HG03095 (cell line): ENCODE results near the gene CD7.

ENCODE experiments used
- ATAC-seq: cut with Tn5 transposase; IDR thresholded peaks from one replicate; pipeline ENCODE4 v1.9.1; 2021; ENCODE audit warnings: moderate library complexity; ENCODE audit not compliant: unreplicated experiment

The CD7 gene

DNA sequence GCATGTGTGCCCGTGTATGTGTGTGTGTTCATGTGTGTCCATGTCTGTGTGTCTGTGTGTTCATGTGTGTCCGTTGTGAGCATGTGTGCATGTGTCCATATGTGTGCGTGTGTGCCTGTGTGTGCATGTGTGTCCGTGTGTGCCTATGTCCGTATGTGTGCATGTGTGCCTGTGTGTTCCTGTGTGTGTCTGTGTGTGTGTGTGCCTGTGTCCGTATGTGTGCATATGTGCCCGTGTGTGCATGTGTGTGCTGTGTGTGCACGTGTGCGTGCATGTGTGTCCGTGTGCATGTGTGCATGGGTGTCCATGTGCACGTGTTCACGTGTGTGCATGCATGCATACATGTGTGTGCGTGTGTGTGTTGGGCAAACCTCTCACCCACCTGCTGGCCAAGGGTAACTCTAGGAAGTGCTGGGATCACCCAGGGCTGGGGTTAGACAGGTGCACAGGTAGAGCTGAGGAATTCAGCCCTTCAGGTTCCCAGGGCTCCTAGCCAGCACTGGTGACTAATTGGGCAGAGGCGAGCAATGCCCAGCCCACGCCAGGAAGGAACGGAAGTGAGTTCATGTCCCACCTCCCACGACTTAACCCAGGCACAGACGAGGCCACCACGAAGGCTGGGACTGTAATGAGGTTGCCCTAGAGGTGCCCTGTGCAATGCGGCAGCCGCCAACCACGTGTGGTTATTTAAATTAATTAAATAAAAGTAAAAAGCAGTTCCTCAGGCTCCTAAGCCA lies 35.7 kb downstream of the CD7 start:
- ATAC-seq: no peak

GRCh38 chr17:82281076-82281475 lies 36.3 kb downstream of the CD7 start:
- no peak for ATAC-seq

GRCh38 chr17:82280537-82280936 lies 36.9 kb downstream of the CD7 start:
- ATAC-seq: no peak

- no peak for ATAC-seq
These were observed 38.5 kb downstream of the CD7 start for GRCh38 chr17:82278786-82279391.

- no peak for ATAC-seq
These were observed 39.1 kb downstream of the CD7 start for GRCh38 chr17:82278308-82278707.

DNA sequence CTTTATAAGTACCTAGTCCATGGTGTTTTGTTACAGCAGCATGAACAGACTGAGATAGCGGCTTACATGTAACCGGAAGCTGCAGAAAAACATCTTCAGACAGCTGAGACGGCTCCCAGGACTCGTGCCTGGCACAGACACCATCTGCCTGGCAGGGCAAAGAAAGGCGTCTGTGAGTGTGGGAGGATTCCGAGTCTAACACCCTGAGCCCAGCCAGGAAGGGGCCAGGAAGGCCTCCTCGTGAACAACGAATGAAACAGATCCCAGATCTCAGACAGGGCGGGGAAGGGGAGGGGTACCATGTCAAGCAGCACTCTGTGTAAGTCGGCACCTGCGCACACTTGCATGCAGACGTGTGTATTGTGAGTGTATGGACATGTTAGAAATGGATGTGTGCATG lies 39.6 kb downstream of the CD7 start:
- no peak for ATAC-seq

DNA sequence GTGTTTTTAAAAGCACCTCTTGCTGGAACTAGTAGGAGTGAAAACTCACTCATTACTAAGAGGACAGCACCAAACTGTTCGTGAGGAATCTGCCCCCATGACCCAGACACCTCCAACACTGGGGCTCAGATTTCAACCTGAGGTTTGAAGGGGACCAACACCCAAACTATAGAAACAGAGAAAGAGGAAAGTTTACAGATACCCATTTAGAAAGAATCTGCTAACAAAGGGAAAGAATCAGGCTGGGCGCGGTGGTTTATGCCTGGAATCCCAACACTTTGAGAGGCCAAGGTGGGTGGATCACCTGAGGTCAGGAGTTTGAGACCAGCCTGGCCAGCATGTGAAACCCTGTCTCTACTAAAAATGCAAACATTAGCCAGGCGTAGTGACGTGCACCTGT lies 40.5 kb downstream of the CD7 start:
- no peak for ATAC-seq

- ATAC-seq: no peak
These were observed 42.1 kb downstream of the CD7 start for GRCh38 chr17:82275326-82275725.

DNA sequence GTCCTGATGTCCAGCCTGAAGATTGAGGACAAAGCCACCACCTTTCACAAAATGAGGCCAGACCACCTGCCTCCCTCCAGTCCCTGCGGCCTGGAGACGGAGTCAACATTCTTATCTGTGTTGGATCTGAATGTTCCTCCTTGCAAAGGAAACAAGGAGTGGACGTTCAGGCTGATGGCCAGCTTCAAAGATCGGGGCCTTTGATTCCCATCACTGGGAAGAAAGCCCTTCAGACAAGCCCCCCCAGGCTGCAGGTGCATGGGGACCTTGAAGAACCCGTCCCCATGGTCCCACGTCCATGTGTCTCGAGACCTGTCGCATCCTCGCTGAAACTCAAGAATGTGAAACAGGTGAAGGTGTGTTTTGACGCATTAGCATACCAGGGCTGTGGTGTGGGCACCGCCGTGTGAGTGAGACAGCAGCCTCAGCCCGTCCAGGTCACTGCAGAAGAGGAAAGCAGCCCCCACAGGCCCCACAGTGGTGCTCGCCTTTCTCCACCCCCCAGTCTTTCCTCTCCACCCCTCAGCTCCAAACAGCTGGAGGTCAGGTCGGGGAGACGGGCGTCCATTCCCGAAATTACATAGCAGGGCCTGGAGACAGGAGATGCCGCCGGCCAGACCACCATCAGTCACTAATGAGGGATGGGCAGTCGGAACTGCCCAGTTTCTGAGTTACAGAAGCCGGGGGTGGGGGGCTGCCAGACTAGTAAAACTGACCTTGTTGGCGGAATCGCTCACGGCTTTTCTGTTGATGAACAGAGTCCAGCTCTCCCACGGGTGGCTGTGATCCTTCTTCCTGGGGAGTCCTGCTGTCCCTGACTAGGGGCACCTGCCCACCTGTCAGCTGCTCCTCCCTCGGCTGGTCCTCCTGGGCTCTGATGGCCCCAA lies 43.0 kb downstream of the CD7 start:
- ATAC-seq: no peak

DNA sequence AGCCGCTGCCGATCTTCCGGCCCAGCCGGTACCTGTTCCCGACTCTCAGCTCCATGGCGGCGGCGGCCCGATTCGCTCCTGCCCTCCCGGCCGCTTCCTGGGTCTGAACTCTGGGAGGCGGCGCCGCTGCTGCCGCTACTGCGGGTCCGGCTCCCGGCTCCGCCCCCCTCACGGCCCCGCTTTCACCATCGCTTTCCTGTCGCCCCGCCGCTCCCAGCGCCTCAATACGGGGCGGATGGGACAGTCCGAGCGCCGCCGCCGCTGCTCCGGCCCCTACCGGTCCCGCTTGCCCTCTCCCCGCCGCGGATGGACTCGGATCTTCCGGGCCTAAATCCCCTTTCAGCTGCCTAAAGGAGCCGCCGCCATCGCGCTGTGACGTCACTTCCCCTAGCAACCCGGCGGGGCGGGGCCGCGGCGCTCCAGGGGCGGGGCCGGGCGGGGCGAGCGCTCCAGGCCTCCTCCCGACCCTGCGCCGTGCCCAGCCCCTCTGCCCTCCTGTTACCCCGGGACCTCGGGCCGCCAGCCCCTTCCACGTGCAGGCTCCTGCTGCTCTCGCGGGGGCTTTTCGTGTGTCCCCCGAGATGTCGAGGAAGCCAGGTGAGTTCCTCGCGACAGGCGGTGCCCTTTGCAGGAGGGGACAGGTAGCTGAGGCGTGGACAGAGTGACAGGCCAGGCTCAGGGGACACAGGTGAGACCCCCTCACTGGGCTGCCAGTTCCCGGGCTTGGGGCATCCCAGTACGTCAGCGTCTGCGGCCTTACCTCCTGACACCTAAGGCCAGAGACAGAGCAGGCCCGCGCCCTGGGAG lies 43.9 kb downstream of the CD7 start, which contains the start of gene CSNK1D:
Gene CSNK1D, minus strand, starts transcription at position 374 of the 807 bp plus-strand sequence. Its CDS starts 319 bp downstream, at position 55.
- ATAC-seq: peak; percentile 67

- ATAC-seq: no peak
These were observed 44.7 kb downstream of the CD7 start for GRCh38 chr17:82272495-82273326.

DNA sequence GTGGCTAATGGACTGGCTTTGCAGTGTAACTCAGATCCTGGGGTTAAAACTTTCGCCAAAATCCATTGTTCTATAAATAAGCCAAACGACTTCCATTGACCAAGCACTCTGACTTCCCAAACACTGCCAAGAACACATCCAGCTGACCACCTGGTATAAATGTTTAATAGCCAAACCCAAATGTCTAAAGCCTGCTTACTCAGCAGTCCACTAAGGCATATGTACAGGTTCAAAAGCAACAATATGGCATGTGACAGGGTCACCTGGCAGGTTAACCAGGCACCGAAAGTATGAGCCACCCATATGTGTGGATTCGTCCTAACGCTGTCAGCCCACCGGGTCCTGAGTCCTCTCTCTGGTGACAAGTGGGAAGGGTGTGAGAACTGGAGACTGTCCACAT lies 46.0 kb downstream of the CD7 start:
- no peak for ATAC-seq

GRCh38 chr17:82270651-82271050 lies 46.8 kb downstream of the CD7 start:
- no peak for ATAC-seq

- no peak for ATAC-seq
These were observed 47.4 kb downstream of the CD7 start for GRCh38 chr17:82269882-82270500.

- no peak for ATAC-seq
These were observed 48.1 kb downstream of the CD7 start for GRCh38 chr17:82269138-82269881.

DNA sequence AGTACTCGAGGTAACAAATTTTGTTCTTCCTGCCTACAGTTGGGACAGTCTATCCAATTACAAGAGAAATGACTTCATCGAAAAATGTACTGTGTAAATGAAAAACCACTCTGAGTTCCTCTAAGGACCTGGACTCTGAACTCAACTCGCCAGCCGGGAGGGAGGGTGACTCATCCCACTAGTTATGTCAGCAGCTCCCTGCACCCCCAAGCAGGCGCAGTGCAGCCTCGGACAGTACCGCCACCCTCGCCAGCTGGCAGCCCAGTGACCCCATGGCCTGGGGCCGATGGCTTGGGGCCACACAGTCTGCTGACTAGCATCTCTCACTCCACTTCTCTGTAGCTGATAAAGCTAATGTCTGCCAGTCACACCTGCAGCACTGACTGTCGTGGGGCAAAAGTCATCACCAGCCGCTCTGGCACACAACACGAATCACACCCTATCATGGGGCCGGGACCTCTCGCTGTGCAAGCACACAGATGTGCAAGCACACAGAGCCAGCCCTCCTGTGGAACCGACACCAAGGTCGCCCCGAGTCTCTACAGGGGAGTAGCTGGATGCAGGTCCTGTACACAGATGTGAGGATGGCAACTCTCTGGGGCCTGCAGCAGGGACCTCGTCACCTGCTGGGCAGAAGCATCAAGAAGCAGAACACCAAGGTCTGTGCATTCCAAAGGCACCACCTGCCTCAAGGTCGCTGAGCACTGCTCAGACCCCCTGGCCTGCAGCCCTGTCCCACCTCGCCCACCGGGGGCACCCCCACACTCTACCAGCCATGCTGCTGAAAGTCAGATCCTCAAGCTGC lies 49.6 kb downstream of the CD7 start:
- ATAC-seq: no peak

GRCh38 chr17:82266142-82266541 lies 51.3 kb downstream of the CD7 start:
- no peak for ATAC-seq
